ENCODE results near the gene DDX24.

GRCh38 chr14:94059998-94060397, 21.0 kb downstream of the DDX24 start:
- TF ChIP-seq ELF4 (CRISPR knock-in tag; IDR thresholded peaks at IDR 0.05; ENCODE audit: low read depth) (no peak), CTCF (IDR thresholded peaks at IDR 0.05) (no peak)

All from WTC11 (cell line).